Neural progenitor cell (in vitro differentiated cells): ENCODE results near the gene DOCK3. TPM values are rescaled to one million over a fixed set of nuclear protein-coding genes. Genes with fewer than 3 reads are reported as not detected.
"Not testable (repeated sequence)": the region's sequence is repeated elsewhere in the genome, so short reads cannot be mapped to it uniquely, and the experiment has no call there.

Experiments used
- DNase-seq: peaks from one replicate; pipeline ENCODE4 v3.0.0-alpha.2; 2016; ENCODE audit warnings: low spot score
- H2AFZ ChIP-seq: fragments of 200-600 bp; sonication (generic); replicated peaks from 2 replicates; pipeline ENCODE4 v1.6.1; 2016; ENCODE audit warnings: antibody characterized with exemption
- H3F3A ChIP-seq: fragments of 200-600 bp; sonication (generic); 2 replicates; pipeline ENCODE4 v1.6.1; 2016; ENCODE audit warnings: antibody characterized with exemption, low read depth
- H3K27ac ChIP-seq: fragments of 200-600 bp; sonication (generic); 2 replicates; pipeline ENCODE4 v1.5.1; 2016; ENCODE audit warnings: mild to moderate bottlenecking
- H3K27me3 ChIP-seq: fragments of 200-600 bp; sonication (generic); 2 replicates; pipeline ENCODE4 v1.6.1; 2016; ENCODE audit warnings: mild to moderate bottlenecking, moderate library complexity
- H3K36me3 ChIP-seq: fragments of 200-600 bp; sonication (generic); 2 replicates; pipeline ENCODE4 v1.5.1; 2016
- H3K4me1 ChIP-seq: fragments of 200-600 bp; sonication (generic); 2 replicates; pipeline ENCODE4 v1.6.1; 2016; ENCODE audit warnings: mixed run types
- H3K4me2 ChIP-seq: fragments of 200-600 bp; sonication (generic); 2 replicates; pipeline ENCODE4 v1.6.1; 2016
- H3K4me3 ChIP-seq: fragments of 200-600 bp; sonication (generic); 2 replicates; pipeline ENCODE4 v1.5.1; 2016
- H3K79me2 ChIP-seq: fragments of 200-600 bp; sonication (generic); 2 replicates; pipeline ENCODE4 v1.6.1; 2016; ENCODE audit warnings: low read depth
- H3K9ac ChIP-seq: fragments of 200-600 bp; sonication (generic); 2 replicates; pipeline ENCODE4 v1.6.1; 2016
- H3K9me3 ChIP-seq: fragments of 200-600 bp; sonication (generic); 2 replicates; pipeline ENCODE4 v1.5.1; 2016; ENCODE audit warnings: low read depth
- H4K20me1 ChIP-seq: fragments of 200-600 bp; sonication (generic); 2 replicates; pipeline ENCODE4 v1.6.1; 2016; ENCODE audit warnings: low read depth
- H3K27ac Mint-ChIP-seq: 3 replicates; pipeline ENCODE4 v1.8.0; 2021; ENCODE audit warnings: mixed read lengths
- H3K27me3 Mint-ChIP-seq: 2 replicates; pipeline ENCODE4 v1.8.0; 2022; ENCODE audit warnings: low read depth, mild to moderate bottlenecking, inconsistent platforms, moderate library complexity, mixed read lengths; ENCODE audit not compliant: insufficient read depth
- H3K36me3 Mint-ChIP-seq: 3 replicates; pipeline ENCODE4 v1.8.0; 2021; ENCODE audit warnings: mixed read lengths
- H3K4me1 Mint-ChIP-seq: 3 replicates; pipeline ENCODE4 v1.8.0; 2021; ENCODE audit warnings: mixed read lengths
- H3K4me3 Mint-ChIP-seq: 3 replicates; pipeline ENCODE4 v1.8.0; 2021; ENCODE audit warnings: mild to moderate bottlenecking, moderate library complexity, mixed read lengths
- H3K9me3 Mint-ChIP-seq: 3 replicates; pipeline ENCODE4 v1.8.0; 2020; ENCODE audit warnings: mixed read lengths
- CTCF ChIP-seq: fragments of 200-600 bp; sonication (generic); IDR thresholded peaks from 2 replicates; pipeline ENCODE4 v1.5.1; 2017; ENCODE audit warnings: antibody characterized with exemption, mild to moderate bottlenecking
- EZH2 ChIP-seq: fragments of 200-600 bp; sonication (generic); IDR thresholded peaks from 2 replicates; pipeline ENCODE4 v1.6.1; 2017; ENCODE audit warnings: antibody characterized with exemption, mild to moderate bottlenecking, moderate library complexity
- EZH2phosphoT487 ChIP-seq: fragments of 200-600 bp; sonication (generic); IDR thresholded peaks from 2 replicates; pipeline ENCODE4 v1.6.1; 2017; ENCODE audit warnings: antibody characterized with exemption
- total RNA-seq: library from RNA; depleted of rRNA; stranded (reverse); fragments of >200 nt; gene quantifications from 2 replicates; pipeline ENCODE4 v1.2.3, GENCODE V29; 2015; ENCODE audit warnings: low replicate concordance

DOCK3 gene
- total RNA-seq, 1 donor from 2014 or later: 10.7 TPM

- H3K27me3 Mint-ChIP-seq: no peaks in the 10 kb centered on the region
- Histone ChIP-seq H3K36me3 (no peaks in the 10 kb centered on the region), H3K79me2 (peaks cover 14% of the 10 kb centered on the region), H3K9ac (no peak overlapping the region), H3F3A (no peaks in the 10 kb centered on the region), H3K4me2 (no peak overlapping the region), H3K27me3 (no peaks in the 10 kb centered on the region), H3K4me1 (no peaks in the 10 kb centered on the region), H4K20me1 (no peaks in the 10 kb centered on the region), H2AFZ (no peak overlapping the region), H3K27ac (no peak overlapping the region), H3K9me3 (no peaks in the 10 kb centered on the region), H3K4me3 (no peak overlapping the region)
- H3K36me3 Mint-ChIP-seq: peaks cover 3% of the 10 kb centered on the region
- H3K27ac Mint-ChIP-seq: no peak overlapping the region
- DNase-seq: no peak
- no peak overlapping the region for H3K4me3 Mint-ChIP-seq
- H3K4me1 Mint-ChIP-seq: peaks cover 3% of the 10 kb centered on the region
- H3K9me3 Mint-ChIP-seq: peaks cover under 1% of the 10 kb centered on the region
- TF ChIP-seq EZH2phosphoT487 (no peak), CTCF (no peak), EZH2 (no peak)
These were observed 151.1 kb downstream of the DOCK3 start for GRCh38 chr3:50825841-50826240.

- Histone ChIP-seq H2AFZ (no peak overlapping the region), H3K4me2 (no peak overlapping the region), H3F3A (no peaks in the 10 kb centered on the region), H3K4me3 (no peak overlapping the region), H3K36me3 (peaks cover 12% of the 10 kb centered on the region), H4K20me1 (no peaks in the 10 kb centered on the region), H3K27me3 (no peaks in the 10 kb centered on the region), H3K79me2 (peaks cover 17% of the 10 kb centered on the region), H3K9ac (no peak overlapping the region), H3K9me3 (peaks cover 16% of the 10 kb centered on the region), H3K4me1 (no peaks in the 10 kb centered on the region), H3K27ac (no peak overlapping the region)
- Mint-ChIP-seq H3K4me3 (no peak overlapping the region), H3K9me3 (peaks cover 21% of the 10 kb centered on the region), H3K36me3 (peaks cover 3% of the 10 kb centered on the region), H3K27me3 (peaks cover 2% of the 10 kb centered on the region), H3K4me1 (peaks cover 3% of the 10 kb centered on the region), H3K27ac (no peak overlapping the region)
- no peak for TF ChIP-seq EZH2
- TF ChIP-seq EZH2phosphoT487: no peak
- TF ChIP-seq CTCF: no peak
- DNase-seq: no peak
These were observed 155.7 kb downstream of the DOCK3 start for GRCh38 chr3:50830451-50830850.

- not testable (repeated sequence) for H3K27ac Mint-ChIP-seq, H3K4me2 ChIP-seq, H4K20me1 ChIP-seq, H3F3A ChIP-seq, H3K36me3 Mint-ChIP-seq, DNase-seq, H3K27me3 ChIP-seq, H3K4me1 Mint-ChIP-seq, H3K4me3 Mint-ChIP-seq, H3K9ac ChIP-seq, H3K27me3 Mint-ChIP-seq, H3K4me3 ChIP-seq, H3K4me1 ChIP-seq, H3K27ac ChIP-seq, H2AFZ ChIP-seq
- Histone ChIP-seq H3K9me3 (peaks cover 16% of the 10 kb centered on the region), H3K79me2 (peaks cover 17% of the 10 kb centered on the region), H3K36me3 (peaks cover 12% of the 10 kb centered on the region)
- H3K9me3 Mint-ChIP-seq: peaks cover 21% of the 10 kb centered on the region
These were observed 156.3 kb downstream of the DOCK3 start for GRCh38 chr3:50831009-50831408.

- no peak overlapping the region for H3K27ac ChIP-seq
- no peaks in the 10 kb centered on the region for H3F3A ChIP-seq
- no peaks in the 10 kb centered on the region for H3K36me3 ChIP-seq
- H3K9me3 ChIP-seq: no peaks in the 10 kb centered on the region
- no peaks in the 10 kb centered on the region for H4K20me1 ChIP-seq
- H3K4me1 ChIP-seq: no peaks in the 10 kb centered on the region
- Mint-ChIP-seq H3K27me3 (peaks cover 2% of the 10 kb centered on the region), H3K36me3 (peaks cover 2% of the 10 kb centered on the region), H3K4me1 (no peaks in the 10 kb centered on the region), H3K27ac (no peak overlapping the region), H3K4me3 (no peak overlapping the region), H3K9me3 (peaks cover 3% of the 10 kb centered on the region)
- H3K79me2 ChIP-seq: no peaks in the 10 kb centered on the region
- TF ChIP-seq EZH2 (no peak), EZH2phosphoT487 (no peak), CTCF (no peak)
- H3K4me2 ChIP-seq: no peak overlapping the region
- DNase-seq: no peak
- no peak overlapping the region for H3K4me3 ChIP-seq
- H3K27me3 ChIP-seq: no peaks in the 10 kb centered on the region
- H3K9ac ChIP-seq: no peak overlapping the region
- no peak overlapping the region for H2AFZ ChIP-seq
These were observed 166.3 kb downstream of the DOCK3 start for GRCh38 chr3:50840983-50841489.
